ENCODE data around the gene NME3. TPM values are rescaled to one million over a fixed set of nuclear protein-coding genes. Genes with fewer than 3 reads are reported as not detected.

Gene NME3
- total RNA-seq, 1 experiment from 2014 or later, result 76.9 TPM

- H3K4me3 Mint-ChIP-seq, result no peak overlapping the region
- WGBS (ENCODE audit: extremely low coverage, insufficient read length, low lambda C conversion rate), result no CpG with 5 or more reads among the region's 7 CpGs
- no peak overlapping the region for H3K56ac ChIP-seq (ENCODE audit: insufficient read length, low read depth, low read length)
- TF ChIP-seq CTCF (conservative IDR thresholded peaks at IDR 0.05), result no peak
- no peaks in the 10 kb centered on the region for H3K9me3 Mint-ChIP-seq
- no peak for DNase-seq
- H3K23me2 ChIP-seq (ENCODE audit: insufficient read length, low read depth, low read length, poor library complexity, severe bottlenecking), result no peaks in the 10 kb centered on the region
- no peak overlapping the region for H3K14ac ChIP-seq (ENCODE audit: insufficient read depth, low read length)
- no peaks in the 10 kb centered on the region for H3K27me3 Mint-ChIP-seq (ENCODE audit: low read depth)
- H3K36me3 Mint-ChIP-seq (ENCODE audit: insufficient read depth in 1 of 3, low read depth in 3 of 3), result peaks cover 2 to 25% (median 22%) of the 10 kb centered on the region in 3 experiments; a peak in 6 of 7 replicates
- no peaks in the 10 kb centered on the region for H3K79me2 ChIP-seq (ENCODE audit: insufficient read depth, low read length)
- no peaks in the 10 kb centered on the region for H3K79me1 ChIP-seq (ENCODE audit: insufficient read depth, low read depth, low read length, poor library complexity, severe bottlenecking)
- H2AK5ac ChIP-seq (ENCODE audit: insufficient read length, low read length), result no peak overlapping the region
- no peak overlapping the region for H3K4me2 ChIP-seq (ENCODE audit: insufficient read depth, insufficient read length, low read length)
- no peaks in the 10 kb centered on the region for H3K4me1 ChIP-seq (ENCODE audit: insufficient read depth, low read length)
- H2BK20ac ChIP-seq (ENCODE audit: low read depth, low read length, poor library complexity, severe bottlenecking), result no peak overlapping the region
- H2BK120ac ChIP-seq (ENCODE audit: low read depth, low read length, poor library complexity, severe bottlenecking), result no peak overlapping the region
- H2BK5ac ChIP-seq (ENCODE audit: insufficient read length, low read length), result no peak overlapping the region
- H3K9me3 ChIP-seq (ENCODE audit: control insufficient read depth, low read depth, low read length), result no peaks in the 10 kb centered on the region
- H3K27ac ChIP-seq (ENCODE audit: insufficient read length, low read depth, low read length), result no peak overlapping the region
- no peak overlapping the region for H3K9ac ChIP-seq (ENCODE audit: extremely low read depth, insufficient read length, low read length)
- H4K5ac ChIP-seq (ENCODE audit: insufficient read length, low read depth, low read length), result no peak overlapping the region
- H2BK12ac ChIP-seq (ENCODE audit: insufficient read length, low read depth, low read length), result no peak overlapping the region
- H3K4me1 Mint-ChIP-seq, result no peaks in the 10 kb centered on the region
- no peak overlapping the region for H3K23ac ChIP-seq (ENCODE audit: insufficient read length, low read depth, low read length)
- H3K27ac Mint-ChIP-seq, result peak overlapping the region in 1 of 3 experiments; percentile 87; a peak in 2 of 7 replicates
- no peaks in the 10 kb centered on the region for H4K20me1 ChIP-seq (ENCODE audit: control insufficient read depth, insufficient read depth, insufficient read length)
- H3K4ac ChIP-seq (ENCODE audit: low read depth, low read length), result no peak overlapping the region
- no peak overlapping the region for H3T11ph ChIP-seq (ENCODE audit: low read length)
- no peak overlapping the region for H2AFZ ChIP-seq (ENCODE audit: low read length)
- H4K91ac ChIP-seq (ENCODE audit: insufficient read length, low read depth, low read length), result no peak overlapping the region
- H3K18ac ChIP-seq (ENCODE audit: insufficient read length, low read depth, low read length), result no peak overlapping the region
- no peak overlapping the region for H2BK15ac ChIP-seq (ENCODE audit: low read depth, low read length)
- no peaks in the 10 kb centered on the region for H3K27me3 ChIP-seq (ENCODE audit: insufficient read depth, low read length)
- H4K8ac ChIP-seq (replicated peaks; ENCODE audit: insufficient read length, low read depth, low read length), result no peak overlapping the region
Observed at GRCh38 chr16:1731603-1732002, 39.7 kb downstream of the NME3 start.

Measured in H9 (cell line).